Uterus (tissue), 2 donors: ENCODE data around the gene OCA2.

Experiments
- CTCF ChIP-seq, 4 experiments: fragments of 200-600 bp in 2 of 4; fragments of 450-650 bp in 2 of 4; sonication (generic) in 2 of 4; IDR thresholded peaks; one replicate each; pipeline ENCODE4 v1.5.1; 2016 to 2019; ENCODE audit warnings: antibody characterized with exemption in 4 of 4, mild to moderate bottlenecking in 2 of 4, moderate library complexity in 1 of 4
- POLR2A ChIP-seq, 2 donors: fragments of 450-650 bp; IDR thresholded peaks; one replicate each; pipeline ENCODE4 v1.6.1; 2016; ENCODE audit warnings: antibody characterized with exemption in 2 of 2, mild to moderate bottlenecking in 1 of 2, moderate library complexity in 1 of 2

GRCh38 chr15:28124841-28125240 lies 25.7 kb upstream of the OCA2 start:
- TF ChIP-seq CTCF (IDR thresholded peaks at IDR 0.05) (no peak), POLR2A (IDR thresholded peaks at IDR 0.05) (no peak)
